ENCODE measurements around the gene DMBT1.

Gene DMBT1

DNA sequence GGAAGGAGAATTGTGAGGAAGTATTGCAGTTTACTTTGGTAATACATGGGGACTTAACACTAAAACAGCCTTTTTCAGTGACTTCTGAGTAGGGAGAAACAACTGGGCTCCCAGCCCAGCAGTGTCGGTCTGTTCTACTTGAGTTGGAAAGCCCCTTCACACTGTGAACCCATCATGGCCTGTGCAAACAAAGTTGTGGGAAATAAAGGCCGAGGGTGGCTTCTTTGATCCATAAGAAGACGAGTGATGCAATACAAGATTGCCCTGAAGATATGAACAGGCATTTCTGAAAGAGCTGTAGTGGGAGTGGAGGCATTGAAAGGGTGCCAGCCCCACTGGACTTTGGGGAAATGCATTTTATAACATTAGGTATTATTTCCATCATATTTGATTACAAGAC lies 110.8 kb downstream of the DMBT1 start:
- no peak for DNase-seq (ENCODE audit: low spot score)

DNA sequence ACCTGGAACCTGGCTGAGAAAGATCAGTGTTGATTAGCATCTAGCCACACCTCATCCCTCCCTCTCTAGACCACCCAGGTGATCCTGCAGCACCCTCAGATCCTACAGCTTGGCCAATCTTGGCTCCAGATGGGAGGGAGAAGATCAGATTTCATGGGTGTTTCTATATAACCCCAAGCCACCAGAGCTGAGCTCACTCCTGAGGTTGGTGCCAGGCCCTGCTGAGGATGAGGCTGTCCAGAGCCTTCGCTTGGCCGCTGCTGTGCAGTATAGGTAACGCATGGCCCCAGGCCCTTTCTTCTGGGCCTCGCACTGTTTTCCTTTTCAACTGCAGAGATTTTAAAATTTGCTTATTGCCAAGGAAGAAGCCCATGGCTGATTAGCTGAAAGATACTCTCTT lies 112.1 kb downstream of the DMBT1 start:
- DNase-seq (ENCODE audit: low spot score) = no peak

DNA sequence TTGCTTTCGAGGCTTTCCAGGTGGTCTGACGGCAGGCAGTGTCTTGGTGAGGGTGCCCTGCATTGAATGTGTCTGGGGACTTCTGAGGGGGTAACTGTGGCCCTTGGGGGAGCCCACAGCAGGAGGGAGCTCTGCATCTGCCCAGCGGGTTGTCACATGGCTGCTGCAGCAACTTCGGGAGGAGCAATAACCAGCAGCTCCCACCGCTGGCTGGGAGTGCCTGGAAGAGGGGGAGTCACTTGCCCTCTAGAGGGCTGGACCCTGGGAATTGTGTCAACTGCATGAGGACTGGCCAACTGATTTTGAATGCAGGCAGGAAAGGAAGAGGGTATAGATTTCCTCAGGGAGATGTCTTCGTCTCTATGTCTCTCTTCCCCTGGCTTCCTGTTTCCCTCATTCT lies 112.7 kb downstream of the DMBT1 start:
- DNase-seq (ENCODE audit: low spot score) = no peak

DNA sequence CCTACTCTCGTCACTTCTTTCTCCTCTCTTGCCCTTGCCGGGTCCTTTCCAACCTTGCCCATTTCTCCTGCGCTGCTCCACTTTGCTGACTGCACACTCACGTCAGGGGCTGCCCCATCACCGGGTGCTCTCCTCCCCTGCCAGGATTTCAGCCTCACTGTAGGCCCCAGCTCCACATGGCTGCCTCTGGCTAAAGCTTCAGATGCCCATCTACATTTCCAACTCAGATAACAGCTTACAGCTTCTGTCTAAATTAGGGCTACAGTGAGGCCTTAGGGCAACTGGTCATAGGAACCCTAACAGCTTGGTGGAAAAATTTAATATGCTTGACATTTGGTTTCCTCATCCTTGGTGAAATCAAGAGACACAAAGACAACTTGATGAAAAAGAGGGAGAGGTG lies 113.2 kb downstream of the DMBT1 start:
- no peak for DNase-seq (ENCODE audit: low spot score)

DNA sequence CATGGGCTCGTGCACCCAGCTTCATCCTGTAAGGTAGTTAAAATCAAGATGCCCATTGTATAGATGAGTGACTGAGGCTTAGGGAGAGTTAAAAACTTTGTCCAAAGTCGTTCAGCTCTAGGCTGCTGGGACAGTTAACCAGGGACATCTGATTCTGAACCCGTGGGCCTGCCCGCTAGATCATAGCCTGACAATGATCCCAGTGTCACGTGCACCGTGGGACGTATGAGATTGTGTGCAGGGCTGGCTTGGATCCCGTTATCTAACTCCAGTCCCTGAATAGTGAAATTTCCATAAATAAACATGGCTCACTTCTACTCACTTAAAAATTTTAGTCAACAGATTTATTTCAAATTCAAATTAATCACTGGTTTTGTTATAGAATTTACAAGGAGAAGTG lies 114.2 kb downstream of the DMBT1 start:
- no peak for DNase-seq (ENCODE audit: low spot score)

DNA sequence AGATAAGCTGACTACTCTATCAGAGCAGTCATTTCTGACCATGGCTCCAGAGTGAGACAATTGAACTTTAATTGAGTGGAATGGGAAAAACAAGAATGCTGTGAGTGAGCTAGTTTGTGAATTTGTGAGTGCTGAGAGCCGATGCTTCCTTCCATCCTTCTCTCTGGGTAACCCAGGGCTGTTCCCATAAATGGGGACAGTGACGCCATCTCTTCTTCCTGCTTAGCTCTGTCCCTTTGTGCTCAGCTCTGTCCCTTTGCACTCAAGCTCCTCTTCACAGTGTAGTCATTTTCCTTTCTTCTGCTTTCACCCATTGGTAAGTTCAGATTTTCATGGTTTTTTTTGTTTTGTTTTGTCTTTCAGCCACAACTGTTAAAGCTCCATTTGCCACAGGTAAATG lies 114.7 kb downstream of the DMBT1 start:
- DNase-seq (ENCODE audit: low spot score) = no peak

DNA sequence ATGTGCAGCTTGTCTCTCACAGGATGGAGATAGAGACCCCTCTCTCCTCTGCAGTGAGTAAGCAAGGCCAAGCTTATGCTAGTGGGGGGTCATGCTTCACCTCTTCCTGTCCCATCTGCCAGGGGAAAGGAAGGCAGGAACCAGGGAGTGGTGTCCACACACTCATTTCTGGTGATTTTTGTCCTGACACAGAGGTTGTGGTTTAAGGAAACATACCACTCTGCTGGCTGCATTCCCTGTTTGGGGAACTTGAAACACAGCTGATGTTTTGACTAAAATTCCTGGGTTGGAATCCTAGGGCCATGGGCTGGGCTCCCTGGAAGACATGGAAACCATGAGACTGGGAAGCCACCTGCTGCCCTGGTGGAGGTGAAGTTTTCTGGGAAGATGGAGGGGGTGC lies 117.7 kb downstream of the DMBT1 start:
- no peak for DNase-seq (ENCODE audit: low spot score)

DNA sequence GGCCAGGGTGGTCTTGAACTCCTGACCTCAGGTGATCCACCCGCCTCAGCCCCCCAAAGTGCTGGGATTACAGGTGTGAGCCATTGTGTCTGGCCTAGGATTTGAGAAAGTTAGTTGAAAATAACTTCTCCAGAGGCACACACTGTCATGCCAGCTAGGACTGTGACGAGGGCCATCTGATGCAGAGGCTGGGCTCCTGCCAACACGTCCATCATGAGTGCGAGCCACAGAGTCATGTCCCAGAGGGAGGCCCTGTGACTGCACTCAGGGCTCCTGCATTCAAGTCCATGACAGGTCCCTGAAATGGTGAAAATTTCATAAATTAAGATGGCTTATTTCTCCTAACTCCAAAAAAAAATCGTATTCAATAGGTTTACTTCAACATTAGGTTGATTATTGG lies 122.0 kb downstream of the DMBT1 start:
- DNase-seq (ENCODE audit: low spot score) = no peak

DNA sequence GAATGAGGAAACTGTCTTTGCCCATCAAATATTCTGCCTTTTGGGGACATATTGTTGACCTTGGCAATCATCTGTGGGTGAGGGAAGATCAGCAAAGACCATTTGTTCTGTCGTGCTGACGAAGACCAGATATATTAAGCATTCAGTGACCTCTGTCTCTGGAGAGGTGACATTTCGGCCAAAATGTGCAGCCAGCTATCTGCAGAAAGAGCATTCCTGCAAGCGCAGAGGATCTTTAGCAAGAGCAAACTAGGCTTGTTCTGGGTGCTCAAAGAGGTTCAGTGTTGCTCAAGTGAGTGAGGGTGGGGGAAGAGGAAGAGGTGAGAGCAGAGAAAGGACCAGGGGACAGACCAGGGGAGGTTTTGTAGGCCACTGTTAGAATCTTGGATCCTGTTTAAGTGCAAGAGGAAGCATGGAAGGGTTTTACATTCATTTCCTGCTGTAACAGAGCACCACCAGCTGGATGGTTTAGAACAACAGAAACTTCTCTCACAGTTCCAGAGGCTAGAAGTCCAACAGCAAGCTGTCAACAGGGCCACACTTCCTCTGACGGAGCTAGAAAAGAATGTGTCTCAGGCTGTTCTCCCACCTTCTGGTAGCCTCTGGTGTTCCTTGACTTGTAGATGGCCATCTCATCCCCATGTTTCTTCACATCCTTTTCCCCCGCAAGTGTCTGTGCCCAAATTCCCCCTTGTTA lies 127.9 kb downstream of the DMBT1 start:
- DNase-seq (ENCODE audit: low spot score) = no peak

DNA sequence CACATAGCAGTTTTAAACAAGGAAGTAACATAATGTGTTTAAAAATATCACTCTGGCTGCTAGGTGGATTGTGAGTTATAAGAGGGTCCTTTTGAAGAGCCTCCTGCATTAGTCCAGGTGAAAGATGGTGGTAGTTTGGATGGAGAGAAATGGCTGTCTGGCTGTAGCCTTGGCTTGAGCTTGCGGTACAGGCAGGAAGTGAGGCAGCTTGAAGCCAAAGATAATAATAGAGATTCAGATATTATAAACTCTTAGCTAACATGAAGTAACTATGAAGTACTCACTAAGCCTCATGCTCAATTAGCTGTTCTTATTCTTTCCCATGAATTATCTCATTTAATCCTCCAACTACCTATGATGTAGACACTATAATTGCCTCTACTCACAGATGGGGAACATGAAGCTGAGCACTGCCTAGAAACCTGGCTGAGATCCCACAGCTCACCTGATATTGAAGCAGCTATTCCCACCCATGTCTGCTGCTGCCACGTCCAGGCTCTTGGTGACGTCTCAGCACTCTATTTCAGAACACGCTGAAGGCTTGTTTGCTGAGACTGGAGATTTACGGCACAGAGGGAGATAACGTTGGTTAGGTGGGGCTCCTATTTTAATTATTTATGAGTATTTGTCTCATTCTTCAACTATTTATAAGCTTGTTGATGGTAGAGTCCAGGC lies 128.7 kb downstream of the DMBT1 start:
- DNase-seq (ENCODE audit: low spot score) = no peak

DNA sequence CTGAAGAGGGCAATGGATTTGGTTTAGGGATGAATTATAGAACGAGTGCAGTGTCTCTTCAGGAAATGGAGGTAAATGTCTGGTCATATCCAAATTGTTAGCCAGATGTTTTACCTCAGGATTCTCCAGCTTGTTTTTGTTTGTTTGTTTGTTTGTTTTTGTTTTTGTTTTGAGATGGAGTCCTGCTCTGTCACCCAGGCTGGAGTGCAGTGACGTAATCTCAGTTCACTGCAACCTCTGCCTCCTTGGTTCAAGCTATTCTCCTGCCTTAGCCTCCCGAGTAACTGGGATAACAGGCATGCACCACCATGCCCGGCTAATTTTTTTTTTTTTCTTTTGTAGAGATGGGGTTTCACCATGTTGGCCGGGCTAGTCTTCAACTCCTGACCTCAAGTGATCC lies 132.2 kb downstream of the DMBT1 start:
- DNase-seq (ENCODE audit: low spot score) = no peak
